ENCODE results near the gene RRAS2. TPM values are rescaled to one million over a fixed set of nuclear protein-coding genes. Genes with fewer than 3 reads are reported as not detected.
"Not testable (repeated sequence)": the region's sequence is repeated elsewhere in the genome, so short reads cannot be mapped to it uniquely, and the experiment has no call there.

RRAS2 gene
- 29.9 TPM for total RNA-seq
- long read RNA-seq, transcript RRAS2-201 (6 exons, 1,516 nt): major isoform, 18 of 21 reads
- long read RNA-seq, partial matches to known transcripts: 1 of 21 reads
- long read RNA-seq, other reads (novel, unspliced or antisense): 2 of 21 reads

GRCh38 chr11:14358729-14359439 lies at the start of gene RRAS2:
RRAS2 (minus strand) TSS chr11:14359183; CDS start chr11:14358870, 313 bp downstream.
- ATAC-seq: peak; percentile 92
- intact Hi-C loops (cut with DNase I): no loop called here
- peak; percentile 89 for DNase-seq (ENCODE audit: missing footprints)

GRCh38 chr11:14408612-14409011 lies 49.6 kb upstream of the RRAS2 start:
- DNase-seq (ENCODE audit: missing footprints) (no peak), ATAC-seq (no peak)
- intact Hi-C loops (cut with DNase I): no loop called here

GRCh38 chr11:14406116-14406515 lies 47.1 kb upstream of the RRAS2 start:
- ATAC-seq; intact Hi-C loops (cut with DNase I); DNase-seq (ENCODE audit: missing footprints): not testable (repeated sequence)

- ATAC-seq; intact Hi-C loops (cut with DNase I); DNase-seq (ENCODE audit: missing footprints): not testable (repeated sequence)
Measured at GRCh38 chr11:14403528-14403927, 44.5 kb upstream of the RRAS2 start.

GRCh38 chr11:14399087-14399486 lies 40.1 kb upstream of the RRAS2 start:
- no peak for DNase-seq (ENCODE audit: missing footprints)
- ATAC-seq: no peak
- intact Hi-C loops (cut with DNase I): no loop called here

- intact Hi-C loops (cut with DNase I): no loop called here
- DNase-seq (ENCODE audit: missing footprints): no peak
- no peak for ATAC-seq
Measured at GRCh38 chr11:14396273-14396672, 37.3 kb upstream of the RRAS2 start.

GRCh38 chr11:14393889-14394288 lies 34.9 kb upstream of the RRAS2 start:
- intact Hi-C loops (cut with DNase I): no loop called here
- DNase-seq (ENCODE audit: missing footprints) (no peak), ATAC-seq (no peak)

- intact Hi-C loops (cut with DNase I): no loop called here
- DNase-seq (ENCODE audit: missing footprints) (no peak), ATAC-seq (no peak)
Measured at GRCh38 chr11:14393129-14393528, 34.1 kb upstream of the RRAS2 start.

GRCh38 chr11:14390669-14391068 lies 31.7 kb upstream of the RRAS2 start:
- intact Hi-C loops (cut with DNase I): no loop called here
- DNase-seq (ENCODE audit: missing footprints): no peak
- no peak for ATAC-seq

- no peak for DNase-seq (ENCODE audit: missing footprints)
- intact Hi-C loops (cut with DNase I): no loop called here
- ATAC-seq: no peak
Measured at GRCh38 chr11:14388352-14388751, 29.4 kb upstream of the RRAS2 start.

GRCh38 chr11:14386895-14387480 lies 28.0 kb upstream of the RRAS2 start:
- no peak for DNase-seq (ENCODE audit: missing footprints)
- intact Hi-C loops (cut with DNase I): no loop called here

GRCh38 chr11:14386081-14386480 lies 27.1 kb upstream of the RRAS2 start:
- intact Hi-C loops (cut with DNase I): no loop called here
- ATAC-seq (no peak), DNase-seq (ENCODE audit: missing footprints) (no peak)

More at GRCh38 chr11:14386895-14387480, 28.0 kb upstream of the RRAS2 start:
- ATAC-seq: peak; percentile 44

GRCh38 chr11:14384338-14384737 lies 25.4 kb upstream of the RRAS2 start:
- intact Hi-C loops (cut with DNase I): loop anchor here (2.0 kb wide), 1 partner anchor 38 kb away; no protein-coding TSS in a partner anchor
- DNase-seq (ENCODE audit: missing footprints) (no peak), ATAC-seq (no peak)

- ATAC-seq (no peak), DNase-seq (ENCODE audit: missing footprints) (no peak)
- intact Hi-C loops (cut with DNase I): no loop called here
Measured at GRCh38 chr11:14381968-14382367, 23.0 kb upstream of the RRAS2 start.

GRCh38 chr11:14380947-14381561 lies 22.1 kb upstream of the RRAS2 start:
- ATAC-seq (peak; percentile 95), DNase-seq (ENCODE audit: missing footprints) (peak; percentile 82)
- intact Hi-C loops (cut with DNase I): no loop called here

- ATAC-seq (no peak), DNase-seq (ENCODE audit: missing footprints) (no peak)
- intact Hi-C loops (cut with DNase I): no loop called here
Measured at GRCh38 chr11:14380125-14380936, 21.3 kb upstream of the RRAS2 start.

GRCh38 chr11:14378171-14378570 lies 19.2 kb upstream of the RRAS2 start:
- DNase-seq (ENCODE audit: missing footprints) (no peak), ATAC-seq (no peak)
- intact Hi-C loops (cut with DNase I): loop anchor here (10.0 kb wide), 1 partner anchor 77 kb away; no protein-coding TSS in a partner anchor

GRCh38 chr11:14376920-14377319 lies 17.9 kb upstream of the RRAS2 start:
- intact Hi-C loops (cut with DNase I): loop anchor here (10.0 kb wide), 1 partner anchor 78 kb away; no protein-coding TSS in a partner anchor
- DNase-seq (ENCODE audit: missing footprints) (no peak), ATAC-seq (no peak)
